Endodermal cell (in vitro differentiated cells): ENCODE results near the gene C5orf15. TPM values are rescaled to one million over a fixed set of nuclear protein-coding genes. Genes with fewer than 3 reads are reported as not detected.
A peak's percentile ranks its signal among the peaks of the same experiment; 100 is the strongest.

ENCODE experiments used
- DNase-seq: peaks from one replicate; pipeline ENCODE4 v3.0.0-alpha.2; 2017
- H3K27ac ChIP-seq: 2 replicates; pipeline ENCODE4 v1.5.1; 2013; ENCODE audit warnings: mild to moderate bottlenecking, low read depth, low read length, moderate library complexity
- H3K27me3 ChIP-seq: 2 replicates; pipeline ENCODE4 v1.6.1; 2013; ENCODE audit warnings: mild to moderate bottlenecking, low read length, moderate library complexity; ENCODE audit not compliant: insufficient read depth, control insufficient read depth, poor library complexity, severe bottlenecking
- H3K36me3 ChIP-seq: 2 replicates; pipeline ENCODE4 v1.7.0; 2013; ENCODE audit warnings: mild to moderate bottlenecking, low read length, moderate library complexity; ENCODE audit not compliant: control insufficient read depth, insufficient read depth
- H3K4me1 ChIP-seq: one replicate; pipeline ENCODE4 v1.7.0; 2013; ENCODE audit warnings: low read length; ENCODE audit not compliant: control insufficient read depth, insufficient read depth
- H3K4me3 ChIP-seq: 2 replicates; pipeline ENCODE4 v1.5.1; 2013; ENCODE audit warnings: mild to moderate bottlenecking, low read length, moderate library complexity
- H3K9ac ChIP-seq: 2 replicates; pipeline ENCODE4 v1.6.1; 2013; ENCODE audit warnings: mild to moderate bottlenecking, low read length, moderate library complexity; ENCODE audit not compliant: poor library complexity, severe bottlenecking; ENCODE audit errors: extremely low read depth
- H3K9me3 ChIP-seq: 2 replicates; pipeline ENCODE4 v1.6.1; 2013; ENCODE audit warnings: mild to moderate bottlenecking, low read length, moderate library complexity; ENCODE audit not compliant: control insufficient read depth
- H3K27ac Mint-ChIP-seq: 2 replicates; pipeline ENCODE4 v1.8.0; 2020; ENCODE audit warnings: mixed read lengths
- H3K27me3 Mint-ChIP-seq: 2 replicates; pipeline ENCODE4 v1.8.0; 2021; ENCODE audit warnings: mild to moderate bottlenecking, mixed read lengths; ENCODE audit not compliant: insufficient read depth
- H3K36me3 Mint-ChIP-seq: 2 replicates; pipeline ENCODE4 v1.8.0; 2020; ENCODE audit warnings: low read depth, mixed read lengths
- H3K4me1 Mint-ChIP-seq: 2 replicates; pipeline ENCODE4 v1.8.0; 2020; ENCODE audit warnings: mixed read lengths
- H3K4me3 Mint-ChIP-seq: 2 replicates; pipeline ENCODE4 v1.8.0; 2020; ENCODE audit warnings: mild to moderate bottlenecking, moderate library complexity, mixed read lengths
- H3K9me3 Mint-ChIP-seq: 2 replicates; pipeline ENCODE4 v1.8.0; 2020; ENCODE audit warnings: mild to moderate bottlenecking, mixed read lengths
- WGBS, 2 experiments: methylation state at CpG; one replicate each; pipeline versions ENCODE4 v1.1.5 to v1.1.7; 2013; ENCODE audit warnings: missing lambda C conversion rate in 2 of 2, mixed read lengths in 1 of 2; ENCODE audit not compliant: insufficient coverage in 1 of 2, insufficient read length in 1 of 2; 5-methylcytosine and 5-hydroxymethylcytosine counted together
- total RNA-seq, 2 donors: library from RNA; stranded (reverse); fragmentation: NEBNext Ultra II Directional in 1 of 2; extraction: Animal tissue kit (Norgen Biotek cat#: 25700) in 1 of 2; gene quantifications; 2 replicates in 1 of 2; 3 replicates in 1 of 2; pipeline ENCODE4 v1.2.1, GENCODE V29; 2021
- TF ChIP-seq, protein P1 (sequence below): fragments of 200-600 bp; sonication (generic); conservative IDR thresholded peaks from 2 replicates; pipeline ENCODE4 v1.5.0; 2021; ENCODE audit warnings: antibody characterized with exemption, mild to moderate bottlenecking

Gene C5orf15
- total RNA-seq, 2 donors from 2014 or later, result 37.6 to 37.7 TPM

DNA sequence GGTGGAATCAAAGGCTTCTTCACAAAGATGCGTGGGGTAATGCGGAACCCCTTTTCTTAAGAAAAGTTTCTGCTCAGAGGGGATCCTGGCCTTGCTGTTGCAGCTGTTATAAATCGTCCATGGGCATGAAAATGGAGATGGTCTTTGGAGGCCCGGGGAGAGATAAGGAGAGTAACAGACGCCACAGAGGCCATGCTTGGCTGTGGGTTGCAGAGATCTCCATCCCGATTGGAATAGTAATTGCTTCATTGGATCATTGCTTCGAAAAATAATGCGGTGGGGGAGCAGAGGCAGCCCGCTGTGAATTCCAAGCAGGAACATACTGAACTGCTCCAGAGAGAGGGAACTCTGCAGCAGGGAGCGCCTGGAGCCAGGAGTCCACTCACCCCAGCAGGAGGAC, 55.5 kb downstream of the C5orf15 start:
- no peak for DNase-seq
- WGBS, 2 experiments, result 90 to 94% methylated on average over 10 of the region's 10 CpGs

GRCh38 chr5:133910571-133910970, 57.9 kb downstream of the C5orf15 start:
- Mint-ChIP-seq H3K27ac (no peak overlapping the region), H3K4me1 (peaks cover 3% of the 10 kb centered on the region), H3K9me3 (no peaks in the 10 kb centered on the region), H3K4me3 (no peak overlapping the region), H3K27me3 (no peaks in the 10 kb centered on the region), H3K36me3 (no peaks in the 10 kb centered on the region)
- Histone ChIP-seq H3K36me3 (no peaks in the 10 kb centered on the region), H3K27ac (no peak overlapping the region), H3K4me1 (no peaks in the 10 kb centered on the region), H3K9ac (no peak overlapping the region), H3K27me3 (no peaks in the 10 kb centered on the region), H3K4me3 (no peak overlapping the region), H3K9me3 (no peaks in the 10 kb centered on the region)
- WGBS, 2 experiments, result 77 to 82% methylated on average over 6 of the region's 6 CpGs
- DNase-seq, result no peak
- TF ChIP-seq, protein P1, sequence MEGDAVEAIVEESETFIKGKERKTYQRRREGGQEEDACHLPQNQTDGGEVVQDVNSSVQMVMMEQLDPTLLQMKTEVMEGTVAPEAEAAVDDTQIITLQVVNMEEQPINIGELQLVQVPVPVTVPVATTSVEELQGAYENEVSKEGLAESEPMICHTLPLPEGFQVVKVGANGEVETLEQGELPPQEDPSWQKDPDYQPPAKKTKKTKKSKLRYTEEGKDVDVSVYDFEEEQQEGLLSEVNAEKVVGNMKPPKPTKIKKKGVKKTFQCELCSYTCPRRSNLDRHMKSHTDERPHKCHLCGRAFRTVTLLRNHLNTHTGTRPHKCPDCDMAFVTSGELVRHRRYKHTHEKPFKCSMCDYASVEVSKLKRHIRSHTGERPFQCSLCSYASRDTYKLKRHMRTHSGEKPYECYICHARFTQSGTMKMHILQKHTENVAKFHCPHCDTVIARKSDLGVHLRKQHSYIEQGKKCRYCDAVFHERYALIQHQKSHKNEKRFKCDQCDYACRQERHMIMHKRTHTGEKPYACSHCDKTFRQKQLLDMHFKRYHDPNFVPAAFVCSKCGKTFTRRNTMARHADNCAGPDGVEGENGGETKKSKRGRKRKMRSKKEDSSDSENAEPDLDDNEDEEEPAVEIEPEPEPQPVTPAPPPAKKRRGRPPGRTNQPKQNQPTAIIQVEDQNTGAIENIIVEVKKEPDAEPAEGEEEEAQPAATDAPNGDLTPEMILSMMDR, result peak; percentile 60

More for the DNA sequence above, 55.5 kb downstream of the C5orf15 start:
- no peaks in the 10 kb centered on the region for H3K36me3 ChIP-seq
- Mint-ChIP-seq H3K27ac (no peak overlapping the region), H3K4me1 (no peaks in the 10 kb centered on the region), H3K27me3 (no peaks in the 10 kb centered on the region), H3K4me3 (no peak overlapping the region), H3K36me3 (no peaks in the 10 kb centered on the region), H3K9me3 (no peaks in the 10 kb centered on the region)
- no peak overlapping the region for H3K4me3 ChIP-seq
- TF ChIP-seq, protein P1, result no peak
- H3K9me3 ChIP-seq, result no peaks in the 10 kb centered on the region
- no peak overlapping the region for H3K9ac ChIP-seq
- no peak overlapping the region for H3K27ac ChIP-seq
- H3K4me1 ChIP-seq, result no peaks in the 10 kb centered on the region
- no peaks in the 10 kb centered on the region for H3K27me3 ChIP-seq

- Mint-ChIP-seq H3K9me3 (no peaks in the 10 kb centered on the region), H3K36me3 (no peaks in the 10 kb centered on the region), H3K4me1 (peaks cover 7% of the 10 kb centered on the region), H3K4me3 (no peak overlapping the region), H3K27ac (no peak overlapping the region), H3K27me3 (no peaks in the 10 kb centered on the region)
- Histone ChIP-seq H3K27ac (no peak overlapping the region), H3K9ac (no peak overlapping the region), H3K9me3 (no peaks in the 10 kb centered on the region), H3K4me3 (no peak overlapping the region), H3K36me3 (no peaks in the 10 kb centered on the region), H3K27me3 (no peaks in the 10 kb centered on the region), H3K4me1 (no peaks in the 10 kb centered on the region)
- 85 to 91% methylated on average over 4 of the region's 4 CpGs for WGBS, 2 experiments
- no peak for DNase-seq
- TF ChIP-seq, protein P1, result no peak
Observed at GRCh38 chr5:133909603-133910002, 58.8 kb downstream of the C5orf15 start.
